GM18867 (cell line): ENCODE results near the gene SNCAIP.

ENCODE experiments used
- ATAC-seq: cut with Tn5 transposase; IDR thresholded peaks from one replicate; pipeline ENCODE4 v1.9.1; 2021; ENCODE audit warnings: mild to moderate bottlenecking, moderate library complexity; ENCODE audit not compliant: unreplicated experiment

SNCAIP gene

DNA sequence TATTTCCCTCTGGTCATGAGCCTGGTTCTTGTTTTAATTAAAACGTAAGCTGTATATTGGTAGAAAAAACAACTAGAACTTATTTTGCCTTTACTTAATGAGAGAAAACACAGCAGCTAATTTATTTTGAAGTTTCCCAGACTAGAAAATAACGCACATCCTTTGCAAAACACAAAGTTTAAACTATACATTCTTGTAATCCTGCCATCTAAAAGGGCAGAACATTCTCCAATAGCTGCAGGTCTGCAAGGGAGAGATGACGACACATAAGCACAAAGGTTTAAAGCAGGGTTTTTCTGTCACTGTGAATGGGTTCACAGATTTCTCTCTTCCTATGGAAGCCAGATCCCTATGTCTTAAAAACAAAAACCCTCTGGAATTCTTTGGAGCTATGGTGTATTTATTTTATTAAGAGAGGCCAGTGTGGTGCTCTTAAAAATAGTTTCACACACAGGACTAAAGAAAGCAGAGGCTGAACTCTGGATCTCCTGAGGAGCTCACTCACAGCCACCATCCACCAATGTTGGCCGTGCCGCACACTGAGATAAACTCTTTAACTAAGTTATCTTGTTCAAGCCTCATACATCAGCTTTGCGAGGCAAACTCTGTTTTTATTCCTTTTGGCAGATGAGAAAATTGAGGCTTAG lies 82.4 kb downstream of the SNCAIP start:
- ATAC-seq: no peak

DNA sequence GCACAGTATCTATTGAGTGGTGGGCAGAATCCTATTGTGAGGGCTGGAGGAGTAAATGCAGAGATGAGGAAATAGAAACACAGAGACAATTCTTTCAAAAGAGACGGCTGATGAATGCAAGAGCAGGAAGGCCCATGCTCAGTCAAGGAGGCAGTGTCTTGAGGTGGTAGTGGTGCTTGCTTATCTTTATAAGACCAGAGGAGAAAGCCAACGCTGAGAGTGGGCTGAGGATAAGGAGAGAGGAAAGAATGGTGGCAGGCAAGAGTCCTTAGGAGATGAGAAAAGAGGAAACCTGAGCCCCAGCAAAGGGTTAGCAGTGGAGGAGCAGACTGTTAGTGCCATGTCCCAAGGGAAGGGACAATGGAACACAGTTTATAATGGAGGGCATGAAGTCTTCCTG lies 86.0 kb downstream of the SNCAIP start:
- ATAC-seq: no peak

DNA sequence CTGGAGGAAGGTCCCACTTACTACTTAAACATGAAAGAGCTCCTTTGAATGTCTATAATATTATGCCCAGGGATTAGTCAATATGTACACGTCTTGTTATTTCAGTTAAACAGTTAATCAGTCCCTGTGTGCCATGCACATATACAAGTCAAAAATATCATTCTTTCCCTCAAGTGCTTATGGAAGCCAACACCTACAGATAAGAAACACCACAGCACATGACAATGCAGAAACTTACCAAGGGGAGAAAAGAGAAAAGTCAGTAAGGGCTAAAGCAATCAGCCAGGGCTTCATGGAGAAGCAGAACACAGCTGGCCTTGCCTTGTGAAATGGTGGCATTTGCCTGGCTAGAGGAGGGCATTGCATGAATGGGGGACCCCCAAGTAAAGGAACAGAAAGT lies 88.3 kb downstream of the SNCAIP start:
- ATAC-seq: no peak

DNA sequence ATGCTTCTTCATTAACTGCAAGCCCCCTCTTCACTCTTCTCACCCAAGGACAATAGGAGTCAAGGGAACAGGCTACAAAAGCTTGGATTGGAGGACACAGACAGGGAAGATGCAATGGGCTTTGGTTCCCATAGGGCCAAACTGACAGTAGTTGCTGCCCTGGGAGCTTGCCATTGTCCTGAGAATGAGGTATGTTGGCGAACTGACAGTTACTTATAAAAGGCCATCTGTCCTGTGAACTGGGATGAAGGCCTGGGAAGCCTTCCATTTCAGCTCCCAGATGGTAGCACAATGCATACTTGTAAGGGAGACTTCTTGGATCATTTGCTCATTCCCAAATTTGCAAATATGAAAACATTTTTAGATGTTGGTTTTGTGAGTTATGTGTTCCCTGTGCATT lies 88.9 kb downstream of the SNCAIP start:
- no peak for ATAC-seq

DNA sequence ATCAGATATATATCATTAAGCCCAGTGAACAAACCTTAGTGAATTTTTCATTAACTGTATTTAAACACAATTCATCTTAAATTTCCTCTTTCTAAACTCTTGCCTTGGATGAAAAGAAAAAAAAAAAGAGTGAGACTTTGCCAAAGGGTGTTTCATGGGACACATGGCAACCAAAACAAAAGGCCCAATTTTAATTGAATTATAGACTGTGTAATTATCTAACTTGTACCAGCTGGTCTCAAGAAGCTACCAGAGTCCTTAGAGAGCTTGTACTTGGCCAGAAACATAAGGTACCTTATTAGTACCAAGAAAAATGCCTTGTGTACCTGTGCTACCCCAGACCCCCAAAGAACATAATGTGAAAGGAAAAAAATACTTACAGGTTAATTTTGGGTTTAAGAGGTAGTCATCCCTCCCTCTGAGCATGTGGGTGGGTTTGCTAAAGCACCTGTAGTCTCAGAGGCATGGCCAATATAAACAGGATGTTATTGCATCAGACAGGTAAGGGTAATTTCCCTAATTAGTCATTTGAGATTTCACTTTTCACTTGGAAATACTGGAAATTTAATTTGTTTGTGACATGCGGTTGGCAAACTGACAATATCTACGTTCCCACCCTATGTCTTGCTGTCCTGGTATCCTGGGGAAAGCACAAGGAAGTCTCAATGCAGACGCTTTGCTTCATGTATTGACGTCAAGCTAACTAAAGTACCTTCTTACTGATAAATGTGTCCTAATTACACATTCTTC lies 90.1 kb downstream of the SNCAIP start:
- ATAC-seq: no peak

DNA sequence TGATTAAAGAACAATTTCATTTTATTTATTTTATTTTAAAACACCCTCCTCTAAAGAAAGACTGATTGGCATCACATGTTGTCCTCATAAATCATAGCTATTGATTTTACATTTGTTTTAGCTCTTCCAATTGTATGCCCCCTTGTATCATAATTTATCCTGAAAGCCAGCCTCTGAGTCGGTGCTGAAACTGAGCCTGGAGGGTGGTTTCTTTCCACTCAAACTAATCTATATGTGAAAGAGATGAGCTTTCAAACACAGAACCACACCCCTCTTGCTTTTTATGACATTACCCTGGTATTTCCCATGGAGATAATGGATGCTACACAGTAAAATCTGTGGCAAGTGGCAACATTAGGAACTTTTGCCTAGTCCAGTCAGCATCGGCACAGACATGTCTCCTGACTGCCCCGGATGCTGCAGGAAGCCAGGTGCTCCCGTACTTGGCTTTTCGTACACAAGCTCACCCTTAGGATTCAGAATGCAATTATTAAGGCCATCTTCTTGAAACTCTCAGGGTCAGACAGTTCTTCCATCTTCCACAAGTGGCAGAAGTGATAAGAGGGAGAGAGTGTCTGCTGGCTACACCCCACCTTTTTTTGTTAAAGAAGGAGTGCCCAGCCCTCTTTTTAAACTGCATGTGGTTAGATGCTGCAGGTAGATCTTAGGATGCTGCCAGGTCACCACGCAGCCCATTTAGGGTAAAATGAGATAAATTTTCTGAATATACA lies 91.1 kb downstream of the SNCAIP start:
- ATAC-seq: no peak

DNA sequence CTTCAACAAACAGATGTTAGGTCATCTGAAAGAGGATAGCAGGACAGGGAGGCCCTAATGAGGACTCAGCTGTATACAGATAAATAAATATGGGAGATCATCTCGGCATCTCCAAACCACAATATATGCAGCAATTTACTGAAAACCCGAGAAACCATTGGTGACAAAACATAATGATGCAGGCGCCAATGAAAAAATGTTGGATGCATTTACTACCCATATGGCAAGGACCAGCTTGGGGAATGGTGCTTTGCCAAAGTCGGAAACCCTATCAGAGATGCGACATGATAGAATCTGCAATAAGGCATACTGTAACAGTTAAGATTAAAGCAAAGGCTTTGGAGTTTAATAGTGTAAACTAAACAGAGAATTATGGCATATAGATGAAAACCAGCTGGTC lies 92.0 kb downstream of the SNCAIP start:
- no peak for ATAC-seq

DNA sequence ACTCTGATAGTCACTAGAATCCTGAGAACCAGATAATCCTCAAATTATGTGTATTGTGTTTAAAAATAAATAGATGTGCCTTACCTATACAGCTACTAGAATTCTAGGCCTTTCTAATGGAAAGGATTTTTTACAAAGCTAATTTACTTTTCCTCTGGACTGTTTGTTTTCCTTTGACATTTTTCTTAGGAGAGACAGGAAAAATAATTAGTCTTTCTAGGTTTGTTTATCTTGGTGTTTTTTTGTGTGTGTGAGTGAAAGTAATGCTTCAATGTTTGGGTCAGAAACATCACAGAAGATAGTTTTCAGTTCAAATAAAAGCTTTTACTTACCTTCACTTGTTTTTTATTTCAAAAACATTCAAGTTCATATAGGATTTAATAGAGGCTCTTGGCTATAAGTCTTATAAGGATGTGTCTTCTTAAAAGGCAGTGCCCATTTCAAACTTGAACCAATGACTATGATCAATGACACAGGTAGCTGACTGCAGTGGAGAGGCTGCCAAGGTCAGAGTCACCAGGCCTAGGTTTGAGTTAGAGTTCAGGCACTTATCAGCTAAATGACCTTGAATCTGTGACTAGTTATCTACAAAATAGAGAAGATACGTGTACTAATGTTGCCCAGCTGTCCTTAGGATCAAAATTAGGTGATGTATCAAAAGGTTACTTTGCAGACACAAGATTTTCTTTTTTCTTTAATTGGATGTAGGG lies 92.8 kb downstream of the SNCAIP start:
- ATAC-seq: no peak

DNA sequence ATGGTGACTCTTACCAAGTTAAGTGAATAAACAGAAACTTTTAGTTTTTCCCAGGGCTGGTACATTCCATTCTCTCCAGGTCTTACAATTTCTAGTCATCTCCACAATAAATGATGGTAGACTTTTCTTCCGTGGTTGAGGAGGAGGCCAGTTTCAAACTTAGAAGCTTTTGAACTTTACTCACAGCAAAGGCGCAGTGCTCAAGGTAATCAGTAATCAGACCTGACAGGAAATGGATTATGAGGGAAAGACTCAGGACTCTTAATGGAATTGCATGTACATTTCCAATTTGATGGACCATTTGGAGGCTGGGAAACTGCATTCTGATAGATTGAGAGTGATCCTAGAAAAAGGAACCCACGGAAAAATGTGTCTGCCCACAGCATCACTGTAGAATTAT lies 93.7 kb downstream of the SNCAIP start:
- ATAC-seq: no peak

DNA sequence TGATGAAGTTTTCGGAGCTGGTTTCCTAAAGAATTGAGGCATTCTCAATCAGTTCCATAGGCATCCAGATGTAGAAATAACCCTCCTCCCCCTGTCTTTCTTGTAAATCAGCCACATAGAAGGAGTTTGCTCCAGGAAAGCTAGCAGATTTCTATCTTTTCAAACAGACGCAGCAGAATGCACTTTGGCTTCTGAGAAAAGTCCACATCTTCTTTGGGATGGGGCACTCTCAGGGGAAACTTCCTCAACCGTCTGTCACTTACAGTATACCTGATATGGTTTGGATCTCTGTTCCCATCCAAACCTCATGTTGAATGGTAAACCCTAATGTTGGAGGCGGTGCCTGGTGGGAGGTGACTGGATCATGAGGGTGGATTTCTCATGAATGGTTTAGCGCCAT lies 94.1 kb downstream of the SNCAIP start:
- ATAC-seq: no peak

DNA sequence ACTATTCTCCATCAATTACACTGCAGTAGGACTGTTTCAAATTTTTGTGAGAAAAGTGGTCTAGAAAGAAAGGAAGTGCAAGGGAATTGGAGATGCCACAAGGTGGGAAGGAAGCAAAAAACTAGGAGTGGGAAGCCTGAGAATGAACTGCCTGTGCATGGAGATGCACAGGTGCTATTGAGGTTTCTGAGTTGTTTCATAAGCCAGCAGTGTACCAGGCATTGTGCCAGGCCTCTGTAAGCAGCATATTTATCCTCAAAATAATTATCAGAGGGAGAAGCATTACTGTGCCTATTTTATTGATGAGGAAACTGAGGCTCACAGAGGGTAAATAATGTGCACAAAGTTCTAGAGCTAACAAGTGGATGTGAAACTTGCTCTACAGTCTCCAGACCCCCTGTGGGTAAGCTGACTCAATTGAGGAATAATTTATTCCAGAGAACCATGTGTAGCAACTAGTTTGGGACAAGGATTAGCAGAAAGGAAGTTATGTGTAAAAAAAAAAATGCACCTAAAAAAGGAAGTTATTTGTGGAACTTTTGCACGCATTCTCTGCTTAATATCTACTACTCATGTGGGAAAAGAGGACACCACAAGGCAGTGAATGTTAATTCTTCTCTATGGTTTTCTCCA lies 96.7 kb downstream of the SNCAIP start:
- no peak for ATAC-seq

DNA sequence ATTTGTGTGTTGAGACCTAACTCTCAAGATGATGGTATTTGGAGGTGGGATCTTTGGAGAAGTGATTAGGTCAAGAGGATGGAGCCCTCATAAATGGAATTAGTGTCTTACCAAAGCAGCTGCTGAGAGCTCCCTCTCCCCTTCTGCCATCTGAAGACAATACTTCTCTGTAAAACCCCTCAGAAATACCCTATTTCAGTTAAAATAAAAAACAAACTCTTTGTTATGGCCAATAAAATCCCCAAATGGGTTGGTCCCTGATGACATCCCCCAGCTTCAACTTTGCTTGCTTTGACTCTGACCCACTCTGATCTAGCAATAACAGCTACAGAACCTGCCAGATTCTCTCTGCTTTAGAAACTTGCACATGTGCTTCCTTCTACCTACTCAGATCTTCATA lies 100.9 kb downstream of the SNCAIP start:
- no peak for ATAC-seq

DNA sequence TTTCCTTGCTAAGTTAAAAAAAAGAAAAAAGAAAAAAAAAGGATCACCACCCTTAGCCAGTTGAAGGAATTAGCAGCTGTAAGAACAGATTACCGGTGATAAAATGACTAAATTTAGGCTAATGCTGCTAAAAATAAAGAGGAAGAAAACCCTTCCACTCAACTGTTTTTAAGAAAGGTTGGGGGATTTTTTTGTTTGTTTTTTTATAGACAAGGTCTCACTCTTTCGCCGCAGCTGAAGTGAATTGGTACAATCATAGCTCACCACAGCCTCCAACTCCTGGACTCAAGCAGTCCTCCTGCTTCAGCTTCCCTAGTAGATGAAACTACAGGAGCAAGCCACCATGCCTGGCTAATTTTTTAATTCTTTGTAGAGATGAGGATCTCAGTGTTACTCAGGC lies 101.7 kb downstream of the SNCAIP start:
- ATAC-seq: no peak

DNA sequence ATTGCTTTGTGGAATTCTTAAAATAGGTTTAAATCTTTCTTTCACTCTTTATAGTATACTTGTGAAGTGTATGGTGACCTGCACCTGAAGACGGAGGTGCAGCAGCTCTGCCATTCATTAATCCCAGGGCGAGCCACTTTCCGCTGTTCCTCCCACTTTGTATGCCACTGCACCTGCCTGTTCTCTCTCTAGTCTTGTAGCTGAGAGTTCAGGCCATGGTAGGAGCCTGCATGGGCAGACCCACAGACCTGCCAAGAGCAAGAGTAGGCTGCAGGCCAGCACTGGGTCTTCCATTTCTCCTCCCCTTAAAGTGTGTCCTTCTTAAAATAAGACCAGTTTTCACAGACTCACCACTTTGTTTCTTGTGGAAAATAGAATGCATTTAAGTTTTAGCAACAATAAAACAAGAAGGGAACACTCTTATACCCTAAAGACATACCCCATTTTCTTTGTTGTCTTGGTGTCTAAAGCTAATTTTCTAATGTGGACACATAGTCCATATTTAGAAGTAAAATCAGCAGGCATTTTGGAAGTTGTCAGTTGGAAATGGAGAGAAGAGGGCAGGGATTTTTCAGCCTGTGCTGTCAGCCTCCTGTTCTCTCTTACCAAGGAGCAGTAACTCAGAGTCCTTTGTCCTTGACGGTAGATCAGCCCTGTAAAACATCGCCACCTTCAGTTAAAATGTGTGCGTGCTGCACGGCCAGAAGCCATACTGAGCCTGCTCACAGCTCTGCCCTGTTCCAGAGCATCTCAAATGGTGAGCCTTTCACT lies 103.2 kb downstream of the SNCAIP start:
- peak; percentile 88 for ATAC-seq

DNA sequence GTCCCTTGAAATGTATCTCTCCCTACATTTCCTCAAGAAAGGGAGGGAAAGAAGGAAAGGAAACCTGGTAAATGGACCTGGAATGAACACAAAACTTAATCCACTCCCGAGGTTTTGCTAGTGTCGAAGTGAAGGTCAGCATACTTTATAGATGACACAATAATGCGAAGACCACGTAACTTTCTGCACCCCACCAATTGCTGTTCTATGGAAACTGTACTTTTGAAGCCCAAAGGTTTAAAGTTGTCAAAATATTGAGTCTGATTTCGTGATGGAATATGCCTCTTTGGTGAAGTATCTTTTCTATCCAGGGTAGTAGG lies 103.7 kb downstream of the SNCAIP start:
- ATAC-seq: no peak

DNA sequence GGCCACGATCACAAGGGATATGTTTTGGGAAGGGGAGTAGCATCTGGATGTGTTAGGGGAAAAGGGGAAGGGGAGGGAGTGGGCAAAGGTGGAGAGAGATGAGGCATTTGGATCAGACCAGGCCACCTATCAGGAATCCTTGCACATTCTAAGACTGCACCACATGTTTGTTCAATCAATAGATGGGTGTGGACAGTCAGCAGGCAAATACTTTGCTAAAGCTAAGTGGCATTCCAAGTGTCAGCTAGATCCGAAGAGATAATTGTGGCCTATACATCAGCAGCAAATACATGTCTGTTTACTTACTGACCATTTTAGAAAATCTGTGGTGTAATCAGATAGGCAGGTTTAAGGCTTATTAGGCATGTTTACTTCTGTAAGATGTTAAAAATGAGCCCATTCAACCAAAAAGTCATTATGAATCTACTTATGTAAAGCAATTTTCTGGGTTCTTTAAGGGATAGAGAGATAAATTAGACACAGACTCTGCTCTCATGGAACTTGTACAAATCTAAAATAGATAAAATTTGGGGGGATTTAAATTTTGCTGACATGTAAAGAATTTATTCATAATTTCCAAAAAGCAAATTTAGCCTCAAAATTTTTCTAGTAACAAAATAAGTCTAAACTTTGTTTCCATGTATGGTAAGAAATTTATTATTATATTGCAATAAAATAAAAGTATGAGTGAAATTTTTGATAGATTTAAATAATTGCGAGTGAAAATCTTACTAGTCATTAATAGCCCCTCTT lies 107.3 kb downstream of the SNCAIP start:
- no peak for ATAC-seq

DNA sequence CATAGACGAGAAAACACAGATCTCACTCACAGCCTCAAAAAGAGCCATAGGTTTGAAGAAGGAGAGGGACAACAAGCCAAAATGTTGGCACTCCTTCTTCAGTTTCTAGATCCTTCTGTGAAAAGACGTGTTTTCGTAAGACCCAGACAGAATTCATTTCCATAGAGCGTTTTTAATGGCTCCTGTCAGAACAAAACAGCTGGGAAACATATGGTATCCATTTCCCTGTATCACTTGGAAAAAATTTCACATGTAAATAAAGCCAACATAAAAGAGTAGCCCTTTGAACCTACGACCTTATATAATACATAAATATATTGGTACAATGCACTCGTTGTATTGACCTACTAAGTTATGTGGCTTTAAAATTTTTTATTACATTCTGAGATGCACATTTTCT lies 108.1 kb downstream of the SNCAIP start:
- ATAC-seq: no peak

DNA sequence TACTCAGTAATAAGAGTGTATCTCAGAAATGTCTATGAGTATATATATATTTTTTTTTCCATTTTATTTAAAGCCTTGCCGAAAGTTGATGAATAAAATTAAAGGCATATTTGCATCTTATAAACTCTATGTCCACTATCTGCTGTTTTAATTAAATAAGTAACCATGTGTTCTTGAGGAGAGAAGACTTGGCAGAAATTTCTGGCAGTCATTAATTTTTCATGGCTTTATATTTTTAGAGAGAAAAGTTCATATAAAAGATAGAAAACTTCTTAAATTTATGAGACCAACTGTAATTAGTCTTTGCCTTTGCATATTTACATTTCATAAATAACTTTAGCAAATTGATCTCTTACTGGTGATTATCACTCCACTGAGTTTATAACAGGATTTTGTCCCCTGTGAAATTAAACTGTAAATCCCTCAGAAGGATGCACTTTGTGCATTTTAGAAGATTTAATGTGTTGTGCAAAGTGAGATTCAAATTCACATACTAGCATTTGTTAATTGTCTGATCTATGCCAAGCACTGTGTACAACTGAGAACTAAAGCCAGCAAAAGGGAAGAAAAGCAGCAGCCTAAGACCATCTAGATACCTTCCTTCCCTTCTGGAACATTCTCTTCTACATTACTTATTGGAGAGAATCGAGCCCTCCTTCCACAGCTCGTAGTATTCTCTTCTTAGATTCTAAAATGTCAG lies 108.7 kb downstream of the SNCAIP start:
- no peak for ATAC-seq
